ENCODE results near the gene KREMEN2. TPM values are rescaled to one million over a fixed set of nuclear protein-coding genes. Genes with fewer than 3 reads are reported as not detected.
"Not testable (repeated sequence)": the region's sequence is repeated elsewhere in the genome, so short reads cannot be mapped to it uniquely, and the experiment has no call there.

The KREMEN2 gene
- total RNA-seq, 1 donor from 2014 or later = not detected

- Histone ChIP-seq H3K27me3 (ENCODE audit: low read depth) (no peaks in the 10 kb centered on the region), H3K4me3 (no peak overlapping the region), H3K27ac (replicated peaks) (no peak overlapping the region), H3K36me3 (peaks cover 37% of the 10 kb centered on the region), H3K9me3 (replicated peaks) (no peaks in the 10 kb centered on the region), H3K4me1 (peaks cover 13% of the 10 kb centered on the region)
- no peak for DNase-seq
- TF ChIP-seq CTCF (IDR thresholded peaks at IDR 0.05; ENCODE audit: borderline replicate concordance) = no peak
- intact Hi-C loops (cut with micrococcal nuclease) = no loop called here
Measured at GRCh38 chr16:2928796-2929195, 35.3 kb upstream of the KREMEN2 start.

- Histone ChIP-seq H3K4me3 (no peak overlapping the region), H3K27me3 (ENCODE audit: low read depth) (no peaks in the 10 kb centered on the region), H3K36me3 (peaks cover 46% of the 10 kb centered on the region), H3K27ac (replicated peaks) (no peak overlapping the region), H3K9me3 (replicated peaks) (no peaks in the 10 kb centered on the region), H3K4me1 (peaks cover 13% of the 10 kb centered on the region)
- intact Hi-C loops (cut with micrococcal nuclease) = no loop called here
- TF ChIP-seq CTCF (IDR thresholded peaks at IDR 0.05; ENCODE audit: borderline replicate concordance) = no peak
- DNase-seq = no peak
Measured at GRCh38 chr16:2929693-2930092, 34.4 kb upstream of the KREMEN2 start.

- intact Hi-C loops (cut with micrococcal nuclease) = no loop called here
- Histone ChIP-seq H3K4me1 (peaks cover 13% of the 10 kb centered on the region), H3K9me3 (replicated peaks) (no peaks in the 10 kb centered on the region), H3K27me3 (ENCODE audit: low read depth) (no peaks in the 10 kb centered on the region), H3K36me3 (peaks cover 51% of the 10 kb centered on the region), H3K27ac (replicated peaks) (no peak overlapping the region), H3K4me3 (no peak overlapping the region)
- no peak for DNase-seq
- no peak for TF ChIP-seq CTCF (IDR thresholded peaks at IDR 0.05; ENCODE audit: borderline replicate concordance)
Measured at GRCh38 chr16:2930236-2930635, 33.8 kb upstream of the KREMEN2 start.

GRCh38 chr16:2931231-2931914 lies 32.7 kb upstream of the KREMEN2 start:
- H3K4me3 ChIP-seq; H3K9me3 ChIP-seq (replicated peaks); intact Hi-C loops (cut with micrococcal nuclease); H3K27me3 ChIP-seq (ENCODE audit: low read depth); H3K27ac ChIP-seq (replicated peaks); DNase-seq: not testable (repeated sequence)
- peaks cover 63% of the 10 kb centered on the region for H3K36me3 ChIP-seq
- peaks cover 12% of the 10 kb centered on the region for H3K4me1 ChIP-seq

DNA sequence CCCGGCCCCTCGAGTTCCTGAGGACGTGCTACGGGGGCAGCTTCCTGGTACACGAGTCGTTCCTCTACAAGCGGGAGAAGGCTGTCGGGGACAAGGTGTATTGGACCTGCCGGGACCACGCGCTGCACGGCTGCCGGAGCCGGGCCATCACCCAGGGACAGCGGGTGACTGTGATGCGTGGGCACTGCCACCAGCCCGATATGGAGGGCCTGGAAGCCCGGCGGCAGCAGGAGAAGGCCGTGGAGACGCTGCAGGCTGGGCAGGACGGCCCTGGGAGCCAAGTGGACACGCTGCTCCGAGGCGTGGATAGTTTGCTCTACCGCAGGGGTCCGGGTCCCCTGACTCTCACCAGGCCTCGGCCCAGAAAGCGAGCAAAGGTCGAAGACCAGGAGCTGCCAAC lies 30.9 kb upstream of the KREMEN2 start:
- intact Hi-C loops (cut with micrococcal nuclease) = no loop called here
- no peak overlapping the region for H3K4me3 ChIP-seq
- peaks cover 80% of the 10 kb centered on the region for H3K36me3 ChIP-seq
- no peak for DNase-seq
- H3K9me3 ChIP-seq (replicated peaks) = no peaks in the 10 kb centered on the region
- no peak overlapping the region for H3K27ac ChIP-seq (replicated peaks)
- H3K4me1 ChIP-seq = no peaks in the 10 kb centered on the region
- no peaks in the 10 kb centered on the region for H3K27me3 ChIP-seq (ENCODE audit: low read depth)
- TF ChIP-seq CTCF (IDR thresholded peaks at IDR 0.05; ENCODE audit: borderline replicate concordance) = no peak

DNA sequence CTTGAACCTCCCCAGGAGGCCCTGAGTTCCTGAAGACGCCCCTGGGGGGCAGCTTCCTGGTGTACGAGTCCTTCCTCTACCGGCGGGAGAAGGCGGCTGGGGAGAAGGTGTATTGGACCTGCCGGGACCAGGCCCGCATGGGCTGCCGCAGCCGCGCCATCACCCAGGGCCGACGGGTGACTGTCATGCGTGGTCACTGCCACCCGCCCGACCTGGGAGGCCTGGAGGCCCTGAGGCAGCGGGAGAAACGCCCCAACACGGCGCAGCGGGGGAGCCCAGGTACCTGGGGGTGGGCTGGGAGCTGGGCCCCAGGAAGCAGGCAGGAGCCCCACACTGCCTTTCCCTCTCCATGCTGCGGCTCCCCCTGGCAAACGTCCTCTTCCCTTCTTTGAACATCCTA lies 30.4 kb upstream of the KREMEN2 start:
- no peak for TF ChIP-seq CTCF (IDR thresholded peaks at IDR 0.05; ENCODE audit: borderline replicate concordance)
- peaks cover 86% of the 10 kb centered on the region for H3K36me3 ChIP-seq
- intact Hi-C loops (cut with micrococcal nuclease) = no loop called here
- H3K27me3 ChIP-seq (ENCODE audit: low read depth) = no peaks in the 10 kb centered on the region
- H3K27ac ChIP-seq (replicated peaks) = no peak overlapping the region
- no peak for DNase-seq
- H3K4me3 ChIP-seq = no peak overlapping the region
- no peaks in the 10 kb centered on the region for H3K4me1 ChIP-seq
- no peaks in the 10 kb centered on the region for H3K9me3 ChIP-seq (replicated peaks)

All from left ventricle myocardium inferior (tissue), 1 donor.